ENCODE measurements around the gene MYH14. TPM values are rescaled to one million over a fixed set of nuclear protein-coding genes. Genes with fewer than 3 reads are reported as not detected.

The MYH14 gene
- total and polyA plus RNA-seq, 2 of the 8 experiments (the other 6 are each of a cell fraction or from before 2014, with no cell fraction given) = 17.3 to 28.6 TPM

GRCh38 chr19:50333737-50334617 is 130.6 kb downstream of the MYH14 start (continued):
- TF ChIP-seq CHD7 (IDR thresholded peaks at IDR 0.05; ENCODE audit: insufficient replicate concordance, low read length) = no peak
- peak; percentile 80 for TF ChIP-seq KDM4A (IDR thresholded peaks at IDR 0.05; ENCODE audit: low read depth, low read length, severe bottlenecking)
- TF ChIP-seq SAP30 (IDR thresholded peaks at IDR 0.05; ENCODE audit: insufficient read depth, insufficient replicate concordance, low read length) = no peak
- TF ChIP-seq TCF12 (IDR thresholded peaks at IDR 0.05; ENCODE audit: low read depth, low read length) = no peak
- no peak for TF ChIP-seq CHD2 (IDR thresholded peaks at IDR 0.05; ENCODE audit: low read length)
